ENCODE results near the gene ARL3. TPM values are rescaled to one million over a fixed set of nuclear protein-coding genes. Genes with fewer than 3 reads are reported as not detected.
A peak's percentile ranks its signal among the peaks of the same experiment; 100 is the strongest.
"Not testable (repeated sequence)": the region's sequence is repeated elsewhere in the genome, so short reads cannot be mapped to it uniquely, and the experiment has no call there.

Gene ARL3
- total RNA-seq, 2 experiments from 2014 or later: 4.7 to 5.2 TPM

DNA sequence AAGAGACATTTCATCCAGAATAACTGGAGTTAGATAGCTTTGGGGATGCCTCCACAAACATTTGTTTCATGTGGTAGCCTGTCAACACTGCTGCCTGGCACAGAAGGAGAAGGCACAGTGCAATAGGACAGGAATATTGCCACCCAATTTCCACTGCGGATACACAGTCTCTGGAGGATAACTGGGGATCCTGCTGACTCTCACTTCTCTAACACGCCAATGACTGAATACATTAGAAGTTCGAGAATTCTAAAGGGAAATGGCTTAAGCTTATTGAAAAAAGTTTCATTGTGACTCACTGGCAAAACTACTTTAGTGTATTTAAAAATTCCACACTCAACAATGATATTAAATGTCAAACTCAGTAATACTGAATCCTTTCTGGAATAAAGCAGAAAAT, 12.9 kb downstream of the ARL3 start:
- H3K27ac Mint-ChIP-seq: no peak overlapping the region
- H3K9me3 Mint-ChIP-seq (ENCODE audit: insufficient read depth): no peaks in the 10 kb centered on the region
- CTCF ChIA-PET: interaction anchor here (1.0 to 1.2 kb wide), 3 partner anchors 10 to 22 kb away, joined by 3 to 4 read pairs (median 4); no protein-coding TSS in a partner anchor
- no peak overlapping the region for H3K4me3 Mint-ChIP-seq
- peaks cover 17% of the 10 kb centered on the region for H3K36me3 Mint-ChIP-seq (ENCODE audit: low read depth)
- ATAC-seq (no peak), DNase-seq (no peak)
- POLR2A ChIA-PET: interaction anchor here (0.6 kb wide), 1 partner anchor 39 kb away, joined by 4 read pairs; no protein-coding TSS in a partner anchor
- peaks cover 2% of the 10 kb centered on the region for H3K4me1 Mint-ChIP-seq (ENCODE audit: low read depth)
- no peaks in the 10 kb centered on the region for H3K27me3 Mint-ChIP-seq (ENCODE audit: low read depth)

GRCh38 chr10:102698894-102699293, 15.3 kb downstream of the ARL3 start:
- Mint-ChIP-seq H3K36me3 (ENCODE audit: low read depth) (peaks cover 12% of the 10 kb centered on the region), H3K27ac (no peak overlapping the region), H3K4me3 (no peak overlapping the region), H3K9me3 (ENCODE audit: insufficient read depth) (no peaks in the 10 kb centered on the region), H3K27me3 (ENCODE audit: low read depth) (no peaks in the 10 kb centered on the region), H3K4me1 (ENCODE audit: low read depth) (no peaks in the 10 kb centered on the region)
- ATAC-seq: no peak
- no peak for DNase-seq
- CTCF ChIA-PET: interaction anchor here (1.7 to 2.0 kb wide), 2 partner anchors 12 to 24 kb away, joined by 5 read pairs; no protein-coding TSS in a partner anchor
- POLR2A ChIA-PET: no interaction called here

DNA sequence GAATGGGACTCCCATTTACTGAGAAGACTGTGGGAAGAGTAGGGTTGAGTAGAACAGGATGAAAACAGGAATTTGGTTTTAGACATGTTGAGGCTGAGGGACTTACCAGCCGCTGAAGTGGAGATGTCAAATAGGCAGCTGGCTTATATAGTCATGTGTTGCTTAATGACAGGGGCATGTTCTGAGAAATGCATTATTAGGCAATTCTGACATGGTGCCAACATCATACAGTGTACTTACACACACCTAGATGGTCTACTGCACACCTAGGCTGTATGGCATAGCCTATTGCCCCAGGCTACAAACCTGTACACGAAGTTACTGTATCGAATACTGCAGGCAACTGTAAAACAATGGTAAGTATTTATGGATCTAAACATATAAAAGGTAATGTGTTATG, 17.5 kb downstream of the ARL3 start:
- Mint-ChIP-seq H3K27me3 (ENCODE audit: low read depth) (no peaks in the 10 kb centered on the region), H3K9me3 (ENCODE audit: insufficient read depth) (no peaks in the 10 kb centered on the region), H3K4me1 (ENCODE audit: low read depth) (no peaks in the 10 kb centered on the region), H3K36me3 (ENCODE audit: low read depth) (peaks cover 12% of the 10 kb centered on the region), H3K27ac (no peak overlapping the region), H3K4me3 (no peak overlapping the region)
- no peak for ATAC-seq
- no peak for DNase-seq
- POLR2A ChIA-PET: interaction anchor here (1.2 to 1.8 kb wide), 2 partner anchors 19 to 21 kb away, joined by 3 to 4 read pairs; no protein-coding TSS in a partner anchor
- CTCF ChIA-PET: interaction anchor here (1.0 kb wide), 1 partner anchor 16 kb away, joined by 3 read pairs; no protein-coding TSS in a partner anchor

- H3K4me3 Mint-ChIP-seq; H3K4me1 Mint-ChIP-seq (ENCODE audit: low read depth); DNase-seq; H3K9me3 Mint-ChIP-seq (ENCODE audit: insufficient read depth); POLR2A ChIA-PET; CTCF ChIA-PET; ATAC-seq; H3K27me3 Mint-ChIP-seq (ENCODE audit: low read depth); H3K27ac Mint-ChIP-seq: not testable (repeated sequence)
- H3K36me3 Mint-ChIP-seq (ENCODE audit: low read depth): peaks cover 12% of the 10 kb centered on the region
Observed at GRCh38 chr10:102695401-102695800, 18.8 kb downstream of the ARL3 start.

- DNase-seq: no peak
- Mint-ChIP-seq H3K27me3 (ENCODE audit: low read depth) (no peaks in the 10 kb centered on the region), H3K36me3 (ENCODE audit: low read depth) (peaks cover 1% of the 10 kb centered on the region), H3K4me1 (ENCODE audit: low read depth) (no peaks in the 10 kb centered on the region), H3K27ac (no peak overlapping the region), H3K4me3 (no peak overlapping the region), H3K9me3 (ENCODE audit: insufficient read depth) (no peaks in the 10 kb centered on the region)
- ChIA-PET CTCF (interaction anchor here (0.8 kb wide), 1 partner anchor 21 kb away, joined by 3 read pairs; no protein-coding TSS in a partner anchor), POLR2A (no interaction called here)
- no peak for ATAC-seq
Observed at GRCh38 chr10:102691285-102692066, 22.7 kb downstream of the ARL3 start.

- POLR2A ChIA-PET: no interaction called here
- no peak for ATAC-seq
Observed at GRCh38 chr10:102683736-102684135, 30.5 kb downstream of the ARL3 start.

GRCh38 chr10:102682981-102683380, 31.2 kb downstream of the ARL3 start:
- peaks cover 27% of the 10 kb centered on the region for H3K36me3 Mint-ChIP-seq (ENCODE audit: low read depth)
- no peak for ATAC-seq
- CTCF ChIA-PET: interaction anchor here (1.5 kb wide), 1 partner anchor 8 kb away, joined by 3 read pairs; no protein-coding TSS in a partner anchor
- POLR2A ChIA-PET: no interaction called here
- H3K9me3 Mint-ChIP-seq (ENCODE audit: insufficient read depth): no peaks in the 10 kb centered on the region
- H3K4me3 Mint-ChIP-seq: no peak overlapping the region
- no peak overlapping the region for H3K27ac Mint-ChIP-seq
- DNase-seq: no peak
- H3K27me3 Mint-ChIP-seq (ENCODE audit: low read depth): no peaks in the 10 kb centered on the region
- peaks cover 18% of the 10 kb centered on the region for H3K4me1 Mint-ChIP-seq (ENCODE audit: low read depth)

More at GRCh38 chr10:102683736-102684135, 30.5 kb downstream of the ARL3 start:
- H3K9me3 Mint-ChIP-seq (ENCODE audit: insufficient read depth): no peaks in the 10 kb centered on the region
- H3K4me1 Mint-ChIP-seq (ENCODE audit: low read depth): peaks cover 18% of the 10 kb centered on the region
- H3K27me3 Mint-ChIP-seq (ENCODE audit: low read depth): no peaks in the 10 kb centered on the region
- H3K36me3 Mint-ChIP-seq (ENCODE audit: low read depth): peaks cover 27% of the 10 kb centered on the region
- H3K4me3 Mint-ChIP-seq: no peak overlapping the region
- no peak overlapping the region for H3K27ac Mint-ChIP-seq
- CTCF ChIA-PET: interaction anchor here (0.9 to 1.5 kb wide), 2 partner anchors 9 to 13 kb away, joined by 3 read pairs; no protein-coding TSS in a partner anchor
- DNase-seq: no peak

GRCh38 chr10:102682416-102682815, 31.8 kb downstream of the ARL3 start:
- peaks cover 27% of the 10 kb centered on the region for H3K36me3 Mint-ChIP-seq (ENCODE audit: low read depth)
- no peak overlapping the region for H3K4me3 Mint-ChIP-seq
- ChIA-PET CTCF (no interaction called here), POLR2A (no interaction called here)
- no peaks in the 10 kb centered on the region for H3K9me3 Mint-ChIP-seq (ENCODE audit: insufficient read depth)
- ATAC-seq: no peak
- no peak overlapping the region for H3K27ac Mint-ChIP-seq
- no peak for DNase-seq
- no peaks in the 10 kb centered on the region for H3K27me3 Mint-ChIP-seq (ENCODE audit: low read depth)
- peaks cover 18% of the 10 kb centered on the region for H3K4me1 Mint-ChIP-seq (ENCODE audit: low read depth)

- POLR2A ChIA-PET: no interaction called here
- no peak for ATAC-seq
- H3K4me3 Mint-ChIP-seq: no peak overlapping the region
Observed at GRCh38 chr10:102681696-102682095, 32.5 kb downstream of the ARL3 start.

DNA sequence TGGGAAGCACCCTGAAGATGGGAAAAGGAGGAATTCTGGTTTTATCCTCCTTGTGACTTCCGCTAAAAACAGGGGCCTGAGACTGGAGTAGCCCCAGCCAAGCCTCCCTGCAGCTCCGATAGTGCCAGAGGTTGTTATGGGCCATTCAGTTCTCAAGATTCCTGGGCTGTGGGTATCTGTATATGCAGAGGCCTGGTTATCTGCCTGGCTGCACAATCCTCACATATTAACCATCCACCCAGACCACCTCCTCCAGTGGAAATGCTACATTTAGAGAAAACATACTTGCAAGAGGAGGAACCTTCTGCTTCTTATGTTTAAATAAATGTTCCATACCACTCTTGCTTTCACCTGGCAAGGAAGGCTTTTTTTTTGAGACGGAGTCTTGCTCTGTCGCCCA, 34.6 kb downstream of the ARL3 start:
- Mint-ChIP-seq H3K27me3 (ENCODE audit: low read depth) (no peaks in the 10 kb centered on the region), H3K36me3 (ENCODE audit: low read depth) (peaks cover 25% of the 10 kb centered on the region), H3K27ac (no peak overlapping the region), H3K9me3 (ENCODE audit: insufficient read depth) (no peaks in the 10 kb centered on the region), H3K4me1 (ENCODE audit: low read depth) (peaks cover 42% of the 10 kb centered on the region), H3K4me3 (no peak overlapping the region)
- DNase-seq (no peak), ATAC-seq (no peak)
- ChIA-PET CTCF (interaction anchor here (1.2 to 3.0 kb wide), 4 partner anchors 10 to 34 kb away, joined by 3 to 22 read pairs (median 7); partner anchors contain the start of genes ARL3 and SFXN2), POLR2A (interaction anchor here (0.6 kb wide), 1 partner anchor 46 kb away, joined by 3 read pairs; no protein-coding TSS in a partner anchor)

More at GRCh38 chr10:102681696-102682095, 32.5 kb downstream of the ARL3 start:
- no peak for DNase-seq
- peaks cover 21% of the 10 kb centered on the region for H3K4me1 Mint-ChIP-seq (ENCODE audit: low read depth)
- no peaks in the 10 kb centered on the region for H3K9me3 Mint-ChIP-seq (ENCODE audit: insufficient read depth)
- CTCF ChIA-PET: no interaction called here
- peak overlapping the region; percentile 39 for H3K27ac Mint-ChIP-seq
- peaks cover 27% of the 10 kb centered on the region for H3K36me3 Mint-ChIP-seq (ENCODE audit: low read depth)
- no peaks in the 10 kb centered on the region for H3K27me3 Mint-ChIP-seq (ENCODE audit: low read depth)

DNA sequence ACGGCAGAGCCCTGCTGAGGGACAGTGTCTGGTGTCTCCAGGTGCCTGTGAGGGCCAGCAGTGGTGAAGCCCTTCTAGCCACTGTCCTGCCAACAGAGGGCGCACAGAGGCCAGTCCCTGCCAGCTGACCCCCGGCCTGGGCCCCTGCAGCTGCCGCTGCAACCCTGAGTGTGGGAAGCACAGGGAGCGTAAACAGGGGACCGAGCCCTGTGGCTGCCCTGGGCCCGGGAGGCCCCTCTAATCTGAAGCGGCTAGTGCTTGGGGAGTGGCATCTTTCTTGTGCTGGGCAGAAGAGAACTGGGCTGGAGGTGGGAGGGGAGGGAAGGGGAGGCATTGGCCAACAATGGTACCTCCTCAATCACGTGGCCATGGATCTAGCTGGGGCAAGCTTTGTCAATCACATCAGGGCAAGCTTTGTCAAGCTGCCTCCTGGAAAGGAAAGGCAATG, 35.3 kb downstream of the ARL3 start:
- ATAC-seq (no peak), DNase-seq (no peak)
- ChIA-PET CTCF (interaction anchor here (1.2 to 3.0 kb wide), 6 partner anchors 9 to 223 kb away, joined by 3 to 22 read pairs (median 5); partner anchors contain the start of genes ARL3 and SFXN2), POLR2A (interaction anchor here (0.6 kb wide), 1 partner anchor 46 kb away, joined by 3 read pairs; no protein-coding TSS in a partner anchor)
- H3K9me3 Mint-ChIP-seq (ENCODE audit: insufficient read depth): no peaks in the 10 kb centered on the region
- H3K27me3 Mint-ChIP-seq (ENCODE audit: low read depth): no peaks in the 10 kb centered on the region
- H3K4me3 Mint-ChIP-seq: no peak overlapping the region
- peaks cover 23% of the 10 kb centered on the region for H3K36me3 Mint-ChIP-seq (ENCODE audit: low read depth)
- no peak overlapping the region for H3K27ac Mint-ChIP-seq
- peaks cover 48% of the 10 kb centered on the region for H3K4me1 Mint-ChIP-seq (ENCODE audit: low read depth)

GRCh38 chr10:102678068-102678400, 36.2 kb downstream of the ARL3 start:
- Mint-ChIP-seq H3K36me3 (ENCODE audit: low read depth) (peaks cover 18% of the 10 kb centered on the region), H3K27me3 (ENCODE audit: low read depth) (no peaks in the 10 kb centered on the region), H3K4me3 (no peak overlapping the region), H3K9me3 (ENCODE audit: insufficient read depth) (no peaks in the 10 kb centered on the region), H3K4me1 (ENCODE audit: low read depth) (peaks cover 56% of the 10 kb centered on the region), H3K27ac (no peak overlapping the region)
- POLR2A ChIA-PET: interaction anchor here (1.4 kb wide), 1 partner anchor 29 kb away, joined by 3 read pairs; no protein-coding TSS in a partner anchor
- CTCF ChIA-PET: interaction anchor here (1.2 to 3.0 kb wide), 4 partner anchors 9 to 224 kb away, joined by 4 to 22 read pairs (median 8); partner anchors contain the start of genes ARL3 and SFXN2
- DNase-seq (no peak), ATAC-seq (no peak)

Data from activated CD8-positive, alpha-beta T cell treated with anti-CD3 and anti-CD28 coated beads, Interleukin-2, amount 10 ng/mL, durations not matched to agents 7 days and 5 days (primary cell).